Peyer's patch (tissue), 4 donors: ENCODE results near the gene MEGF6. TPM values are rescaled to one million over a fixed set of nuclear protein-coding genes. Genes with fewer than 3 reads are reported as not detected.

ENCODE experiments used
- DNase-seq, 3 donors: peaks; one replicate each; pipeline ENCODE4 v3.0.0-alpha.2; 2017 to 2019
- H3K27ac ChIP-seq, 4 donors: fragments of 200-600 bp; sonication (generic); one replicate each; pipeline ENCODE4 v1.5.1; 2016 to 2019
- H3K27me3 ChIP-seq, 2 donors: fragments of 200-600 bp; sonication (generic); one replicate each; pipeline ENCODE4 v1.5.1; 2019
- H3K36me3 ChIP-seq, 3 donors: fragments of 200-600 bp; sonication (generic); one replicate each; pipeline ENCODE4 v1.5.1; 2016 to 2019
- H3K4me1 ChIP-seq, 4 donors: fragments of 200-600 bp; sonication (generic); one replicate each; pipeline ENCODE4 v1.5.1; 2016 to 2019
- H3K4me3 ChIP-seq, 4 donors: fragments of 200-600 bp; sonication (generic); 1 replicate in 3 of 4; 2 replicates in 1 of 4; pipeline ENCODE4 v1.5.1; 2016 to 2019; ENCODE audit warnings: mild to moderate bottlenecking in 1 of 4
- H3K9me3 ChIP-seq, 4 donors: fragments of 200-600 bp; sonication (generic); one replicate each; pipeline ENCODE4 v1.5.1; 2016 to 2019; ENCODE audit warnings: mild to moderate bottlenecking in 1 of 4
- POLR2A ChIP-seq, 2 donors: fragments of 450-650 bp; IDR thresholded peaks; one replicate each; pipeline ENCODE4 v1.5.1; 2017; ENCODE audit warnings: antibody characterized with exemption in 2 of 2, mild to moderate bottlenecking in 2 of 2, moderate library complexity in 2 of 2
- total RNA-seq, 4 donors: library from RNA; depleted of rRNA; stranded (reverse); fragments of >200 nt; gene quantifications; one replicate each; pipeline ENCODE4 v1.1.0, GENCODE V29; 2016
- TF ChIP-seq, protein P1 (sequence below), 6 experiments: fragments of 450-650 bp in 4 of 6; fragments of 200-600 bp in 2 of 6; sonication (generic) in 1 of 6; IDR thresholded peaks; one replicate each; pipeline ENCODE4 v1.5.1; 2017 to 2019; ENCODE audit warnings: antibody characterized with exemption in 6 of 6, mild to moderate bottlenecking in 3 of 6, moderate library complexity in 1 of 6

The MEGF6 gene
- total RNA-seq, 4 donors from 2014 or later: 2.5 to 61.1 (median 11.1) TPM

DNA sequence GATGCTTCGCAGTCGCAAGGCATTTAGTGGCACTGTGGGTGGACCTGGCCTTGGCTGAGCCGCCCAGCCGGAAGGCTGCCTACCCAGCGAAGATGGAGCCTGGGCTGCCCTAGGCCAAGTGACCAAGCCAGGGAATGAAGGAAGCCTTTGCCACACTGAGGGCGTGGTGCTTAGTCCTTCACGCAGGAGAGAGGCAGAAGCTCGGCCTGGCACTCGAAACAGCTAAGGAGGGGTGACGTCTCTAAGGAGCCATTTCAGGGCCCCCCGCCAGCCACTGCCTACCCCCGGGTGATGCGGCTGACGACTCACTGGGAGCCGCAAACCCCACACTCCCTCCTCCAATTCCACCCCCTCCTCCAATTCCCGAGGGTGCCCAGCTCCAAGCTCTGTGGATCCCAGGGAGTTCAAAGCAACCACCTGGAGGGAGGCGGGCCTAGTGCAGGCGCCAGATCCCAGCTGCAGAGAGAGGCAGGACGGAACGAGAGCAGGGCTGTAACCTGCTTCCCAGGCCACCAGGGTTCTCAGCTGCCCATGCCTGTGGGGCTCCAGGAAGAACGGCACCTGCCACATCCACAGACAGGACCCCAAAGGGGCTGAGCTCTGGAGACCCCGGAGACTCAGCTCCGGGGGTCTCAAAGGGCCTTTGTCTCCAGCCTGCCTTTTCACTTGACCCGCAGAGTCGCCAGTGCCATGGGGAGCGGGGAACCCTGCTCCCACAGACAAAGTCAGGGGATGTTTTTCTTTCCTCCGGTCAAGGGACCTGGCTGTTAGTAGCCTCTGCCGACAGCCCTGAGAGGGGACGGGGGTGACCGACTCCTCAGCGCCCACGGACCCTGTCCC is 81.0 kb downstream of the MEGF6 start:
- Histone ChIP-seq H3K36me3 (no peaks in the 10 kb centered on the region), H3K9me3 (no peaks in the 10 kb centered on the region), H3K4me1 (peaks cover 7 to 25% (median 13%) of the 10 kb centered on the region in 4 donors), H3K4me3 (peak overlapping the region; percentile 60 to 79 (median 72)), H3K27ac (peak overlapping the region; percentile 73 to 86 (median 79)), H3K27me3 (no peaks in the 10 kb centered on the region)
- DNase-seq: peak in 1 of 3 donors; percentile 57
- TF ChIP-seq, protein P1, sequence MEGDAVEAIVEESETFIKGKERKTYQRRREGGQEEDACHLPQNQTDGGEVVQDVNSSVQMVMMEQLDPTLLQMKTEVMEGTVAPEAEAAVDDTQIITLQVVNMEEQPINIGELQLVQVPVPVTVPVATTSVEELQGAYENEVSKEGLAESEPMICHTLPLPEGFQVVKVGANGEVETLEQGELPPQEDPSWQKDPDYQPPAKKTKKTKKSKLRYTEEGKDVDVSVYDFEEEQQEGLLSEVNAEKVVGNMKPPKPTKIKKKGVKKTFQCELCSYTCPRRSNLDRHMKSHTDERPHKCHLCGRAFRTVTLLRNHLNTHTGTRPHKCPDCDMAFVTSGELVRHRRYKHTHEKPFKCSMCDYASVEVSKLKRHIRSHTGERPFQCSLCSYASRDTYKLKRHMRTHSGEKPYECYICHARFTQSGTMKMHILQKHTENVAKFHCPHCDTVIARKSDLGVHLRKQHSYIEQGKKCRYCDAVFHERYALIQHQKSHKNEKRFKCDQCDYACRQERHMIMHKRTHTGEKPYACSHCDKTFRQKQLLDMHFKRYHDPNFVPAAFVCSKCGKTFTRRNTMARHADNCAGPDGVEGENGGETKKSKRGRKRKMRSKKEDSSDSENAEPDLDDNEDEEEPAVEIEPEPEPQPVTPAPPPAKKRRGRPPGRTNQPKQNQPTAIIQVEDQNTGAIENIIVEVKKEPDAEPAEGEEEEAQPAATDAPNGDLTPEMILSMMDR (IDR thresholded peaks at IDR 0.05): peak in 2 of 6 experiments; percentile 3 to 15
- TF ChIP-seq POLR2A (IDR thresholded peaks at IDR 0.05): no peak

DNA sequence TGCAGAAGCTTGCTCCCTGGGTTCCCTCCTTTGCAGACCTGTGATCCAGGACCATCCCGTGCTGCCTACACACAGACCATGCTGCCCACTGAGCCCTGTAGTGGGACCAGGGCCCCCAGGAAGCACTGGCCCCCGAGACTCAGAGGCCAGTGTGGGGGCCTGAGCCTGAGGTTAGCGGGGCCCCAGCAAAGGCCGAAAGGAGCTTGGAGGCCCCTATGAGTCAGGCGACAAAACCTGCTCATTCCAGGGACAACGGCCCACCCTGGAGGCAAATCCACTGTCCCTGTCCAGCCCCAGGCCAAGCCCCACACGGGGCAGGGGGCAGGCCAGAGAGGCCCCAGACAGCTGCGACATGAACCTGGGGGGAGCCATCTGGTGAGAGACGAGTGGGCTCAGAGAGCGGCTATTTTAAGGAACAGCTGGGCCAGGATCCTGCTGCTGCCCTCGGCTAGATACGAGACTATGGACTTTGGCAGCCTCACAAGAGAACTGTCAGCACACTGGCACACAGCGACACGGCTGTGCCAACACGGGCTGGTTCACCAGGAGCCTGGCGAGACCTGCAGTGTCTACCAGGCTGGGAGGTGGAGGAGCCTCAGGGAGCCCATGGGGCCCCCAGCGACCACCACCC is 82.1 kb downstream of the MEGF6 start:
- Histone ChIP-seq H3K27ac (no peak overlapping the region), H3K27me3 (no peaks in the 10 kb centered on the region), H3K9me3 (no peaks in the 10 kb centered on the region), H3K4me1 (peaks cover 7 to 25% (median 13%) of the 10 kb centered on the region in 4 donors), H3K4me3 (peak overlapping the region in 3 of 4 donors; percentile 71 to 79 (median 74)), H3K36me3 (no peaks in the 10 kb centered on the region)
- TF ChIP-seq, protein P1 (IDR thresholded peaks at IDR 0.05): no peak
- no peak for TF ChIP-seq POLR2A (IDR thresholded peaks at IDR 0.05)
- DNase-seq: peak in 2 of 3 donors; percentile 63 to 67

DNA sequence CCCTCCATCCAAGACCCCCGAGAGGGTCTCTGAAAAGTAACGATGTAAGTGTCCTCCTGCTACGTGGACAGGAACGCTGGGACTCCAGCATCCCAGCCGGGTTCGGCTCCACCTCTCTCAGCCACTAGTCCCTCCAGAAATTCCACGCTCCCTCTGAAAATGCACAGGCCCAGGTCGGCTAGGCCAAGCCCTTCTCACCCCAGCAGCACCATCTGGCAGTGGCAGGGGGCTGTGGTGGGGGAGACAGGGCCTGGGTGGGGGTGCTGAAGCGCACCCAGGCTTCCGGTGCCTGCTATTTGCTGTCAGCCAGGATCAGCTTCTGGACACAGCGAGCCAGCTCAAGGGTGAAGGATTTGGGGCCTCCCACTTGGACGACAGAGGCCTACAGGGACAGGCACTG is 83.5 kb downstream of the MEGF6 start:
- Histone ChIP-seq H3K9me3 (no peaks in the 10 kb centered on the region), H3K27ac (no peak overlapping the region), H3K36me3 (no peaks in the 10 kb centered on the region), H3K4me3 (no peak overlapping the region), H3K4me1 (peaks cover 7 to 25% (median 13%) of the 10 kb centered on the region in 4 donors), H3K27me3 (no peaks in the 10 kb centered on the region)
- TF ChIP-seq, protein P1 (IDR thresholded peaks at IDR 0.05): no peak
- TF ChIP-seq POLR2A (IDR thresholded peaks at IDR 0.05): no peak
- no peak for DNase-seq

DNA sequence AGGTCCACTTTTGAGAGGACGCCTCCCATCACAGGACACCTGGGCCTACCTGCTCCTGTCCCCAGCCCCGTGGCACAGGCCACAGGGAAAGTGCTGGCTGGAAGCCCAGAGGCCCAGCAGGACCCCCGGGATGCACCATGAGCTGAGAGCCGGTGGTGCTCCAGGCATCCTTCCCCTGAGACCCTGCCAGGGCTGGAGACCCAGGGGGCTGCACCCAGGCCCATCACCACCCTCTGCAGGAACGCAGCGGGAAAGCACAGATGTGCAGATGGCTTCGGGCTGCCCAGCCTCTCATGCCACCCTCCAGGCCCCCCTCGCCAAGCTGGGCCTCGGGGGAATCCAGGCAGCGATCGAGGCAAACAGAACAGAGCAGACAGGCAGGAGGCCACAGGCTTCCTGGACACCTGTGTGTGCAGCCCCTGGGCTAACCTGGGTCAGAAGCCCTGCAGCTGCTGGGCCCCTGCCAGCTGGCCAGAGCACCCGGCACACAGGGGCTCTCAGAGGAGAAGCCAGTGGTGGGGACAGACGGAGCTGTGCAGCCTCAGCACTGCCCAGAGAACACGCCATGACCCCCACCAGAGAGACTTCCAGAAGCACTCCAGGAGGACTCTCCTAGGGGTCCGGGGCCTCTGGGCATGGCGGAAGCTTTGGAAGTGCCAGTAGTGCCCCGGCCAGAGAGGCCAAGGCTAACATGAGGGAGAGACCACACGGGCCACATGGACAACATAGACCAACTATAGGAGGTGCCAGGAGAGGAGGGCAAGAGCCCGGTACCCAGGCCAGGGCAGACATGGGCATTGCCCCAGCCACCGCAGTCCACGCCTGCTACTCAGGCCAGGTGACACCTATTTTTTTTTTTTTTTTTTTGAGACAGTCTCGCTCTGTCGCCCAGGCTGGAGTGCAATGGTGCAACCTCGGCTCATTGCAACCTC is 85.5 kb downstream of the MEGF6 start:
- Histone ChIP-seq H3K27me3 (no peaks in the 10 kb centered on the region), H3K27ac (no peak overlapping the region), H3K36me3 (no peaks in the 10 kb centered on the region), H3K4me3 (no peak overlapping the region), H3K9me3 (no peaks in the 10 kb centered on the region), H3K4me1 (peaks cover 7 to 21% (median 13%) of the 10 kb centered on the region in 4 donors)
- no peak for TF ChIP-seq POLR2A (IDR thresholded peaks at IDR 0.05)
- TF ChIP-seq, protein P1 (IDR thresholded peaks at IDR 0.05): no peak
- DNase-seq: no peak

DNA sequence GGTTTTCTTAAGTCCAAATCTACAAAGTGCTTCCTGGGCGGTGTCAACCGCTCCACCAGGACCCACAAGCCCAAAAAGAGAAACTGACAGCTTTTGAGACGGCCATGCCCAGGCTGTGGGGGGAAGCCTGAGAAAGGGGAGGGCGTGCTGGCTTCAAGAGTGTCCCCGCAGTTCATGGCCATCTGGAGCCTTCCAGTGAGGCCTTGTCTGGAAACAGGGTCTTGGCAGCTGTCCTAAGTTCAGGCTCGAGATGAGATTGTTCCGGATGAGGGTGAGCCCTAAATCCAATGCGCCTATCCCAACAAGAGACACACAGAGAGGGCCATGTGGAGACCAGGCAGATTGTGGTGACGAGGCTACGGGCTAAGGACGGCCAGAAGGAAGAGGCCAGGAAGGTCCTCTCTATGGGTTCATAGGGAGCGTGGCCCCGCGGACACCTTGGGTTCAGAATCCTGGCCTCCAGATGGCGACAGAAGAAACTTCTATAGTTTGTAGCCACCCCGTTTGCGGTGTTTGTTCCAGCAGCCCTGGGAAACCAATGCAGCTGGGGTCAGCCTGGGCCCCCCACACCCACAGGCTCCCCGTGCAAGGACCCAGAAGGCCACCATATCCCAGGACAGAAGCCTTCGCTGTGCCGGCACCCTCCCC is 86.6 kb downstream of the MEGF6 start:
- peaks cover 3 to 10% (median 4%) of the 10 kb centered on the region in 4 donors for H3K4me1 ChIP-seq
- H3K9me3 ChIP-seq: no peaks in the 10 kb centered on the region
- H3K27ac ChIP-seq: no peak overlapping the region
- H3K27me3 ChIP-seq: no peaks in the 10 kb centered on the region
- no peak for TF ChIP-seq POLR2A (IDR thresholded peaks at IDR 0.05)
- TF ChIP-seq, protein P1 (IDR thresholded peaks at IDR 0.05): no peak
- DNase-seq: no peak
- H3K36me3 ChIP-seq: no peaks in the 10 kb centered on the region
- no peak overlapping the region for H3K4me3 ChIP-seq
